IPS-15b (cell line): ENCODE results near the gene SHISA9.

Experiments used
- H3K27me3 ChIP-seq: one replicate; pipeline ENCODE4 v1.6.1; 2013; ENCODE audit warnings: low read length; ENCODE audit not compliant: control insufficient read depth, insufficient read depth
- H3K36me3 ChIP-seq: one replicate; pipeline ENCODE4 v1.6.1; 2013; ENCODE audit warnings: low read length; ENCODE audit not compliant: control insufficient read depth, insufficient read depth
- H3K4me1 ChIP-seq: one replicate; pipeline ENCODE4 v1.6.1; 2013; ENCODE audit warnings: mild to moderate bottlenecking, low read length; ENCODE audit not compliant: control insufficient read depth, insufficient read depth
- H3K4me3 ChIP-seq: one replicate; pipeline ENCODE4 v1.5.1; 2013; ENCODE audit warnings: low read depth, low read length
- H3K9ac ChIP-seq: one replicate; pipeline ENCODE4 v1.6.1; 2013; ENCODE audit warnings: low read depth, mild to moderate bottlenecking, low read length
- H3K9me3 ChIP-seq: one replicate; pipeline ENCODE4 v1.6.1; 2013; ENCODE audit warnings: mild to moderate bottlenecking, low read length; ENCODE audit not compliant: control insufficient read depth, insufficient read depth

SHISA9 gene

GRCh38 chr16:13205352-13205751 lies 304.0 kb downstream of the SHISA9 start:
- Histone ChIP-seq H3K9me3 (no peaks in the 10 kb centered on the region), H3K4me3 (no peak overlapping the region), H3K9ac (no peak overlapping the region), H3K36me3 (no peaks in the 10 kb centered on the region), H3K4me1 (no peaks in the 10 kb centered on the region), H3K27me3 (no peaks in the 10 kb centered on the region)

DNA sequence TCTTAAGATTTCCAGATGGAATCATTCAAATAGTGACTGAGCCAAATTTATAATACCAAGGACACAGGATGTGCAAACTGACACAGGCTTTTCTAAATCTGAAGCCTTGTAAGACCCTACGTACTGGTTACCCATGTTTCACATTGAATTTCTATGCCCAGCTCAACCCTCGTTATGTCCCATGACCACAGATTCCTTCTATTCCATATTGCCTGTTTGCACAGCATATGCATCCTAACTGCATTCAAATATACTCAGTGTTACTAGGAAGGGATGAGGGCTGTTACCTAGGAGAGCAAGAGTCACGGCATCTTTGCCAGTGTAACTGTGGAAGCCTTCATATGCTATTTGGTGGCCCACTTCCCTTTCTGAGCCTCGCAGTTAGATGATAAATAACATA lies 305.2 kb downstream of the SHISA9 start:
- H3K9ac ChIP-seq: no peak overlapping the region
- no peak overlapping the region for H3K4me3 ChIP-seq
- no peaks in the 10 kb centered on the region for H3K9me3 ChIP-seq
- no peaks in the 10 kb centered on the region for H3K4me1 ChIP-seq
- H3K27me3 ChIP-seq: no peaks in the 10 kb centered on the region
- H3K36me3 ChIP-seq: no peaks in the 10 kb centered on the region

- H3K4me3 ChIP-seq: no peak overlapping the region
- H3K27me3 ChIP-seq: no peaks in the 10 kb centered on the region
- no peaks in the 10 kb centered on the region for H3K9me3 ChIP-seq
- no peak overlapping the region for H3K9ac ChIP-seq
- H3K36me3 ChIP-seq: no peaks in the 10 kb centered on the region
- no peaks in the 10 kb centered on the region for H3K4me1 ChIP-seq
These were observed 305.8 kb downstream of the SHISA9 start for GRCh38 chr16:13207151-13207550.

GRCh38 chr16:13223666-13224065 lies 322.3 kb downstream of the SHISA9 start:
- H3K9ac ChIP-seq: no peak overlapping the region
- no peaks in the 10 kb centered on the region for H3K36me3 ChIP-seq
- no peaks in the 10 kb centered on the region for H3K27me3 ChIP-seq
- no peaks in the 10 kb centered on the region for H3K4me1 ChIP-seq
- no peaks in the 10 kb centered on the region for H3K9me3 ChIP-seq
- no peak overlapping the region for H3K4me3 ChIP-seq

- H3K4me1 ChIP-seq: peaks cover 8% of the 10 kb centered on the region
- no peak overlapping the region for H3K9ac ChIP-seq
- no peaks in the 10 kb centered on the region for H3K9me3 ChIP-seq
- no peaks in the 10 kb centered on the region for H3K27me3 ChIP-seq
- H3K36me3 ChIP-seq: no peaks in the 10 kb centered on the region
- no peak overlapping the region for H3K4me3 ChIP-seq
These were observed 327.6 kb downstream of the SHISA9 start for GRCh38 chr16:13229039-13229438.

GRCh38 chr16:13231365-13231764 lies 330.0 kb downstream of the SHISA9 start:
- Histone ChIP-seq H3K4me1 (peaks cover 8% of the 10 kb centered on the region), H3K9ac (no peak overlapping the region), H3K9me3 (no peaks in the 10 kb centered on the region), H3K4me3 (no peak overlapping the region), H3K36me3 (no peaks in the 10 kb centered on the region), H3K27me3 (no peaks in the 10 kb centered on the region)

DNA sequence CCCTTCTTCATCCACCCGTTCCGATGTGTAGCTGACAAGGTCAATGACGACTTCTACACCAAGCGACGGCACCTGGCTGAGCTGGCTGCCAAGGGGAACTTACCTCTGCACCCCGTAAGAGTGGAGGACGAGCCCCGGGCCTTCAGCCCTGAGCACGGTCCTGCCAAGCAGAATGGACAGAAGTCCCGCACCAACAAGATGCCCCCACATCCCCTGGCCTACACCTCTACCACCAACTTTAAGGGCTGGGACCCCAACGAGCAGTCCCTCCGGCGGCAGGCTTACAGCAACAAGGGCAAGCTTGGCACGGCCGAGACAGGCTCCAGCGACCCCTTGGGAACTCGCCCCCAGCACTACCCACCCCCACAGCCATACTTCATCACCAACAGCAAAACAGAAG lies 333.6 kb downstream of the SHISA9 start:
- Histone ChIP-seq H3K27me3 (no peaks in the 10 kb centered on the region), H3K9me3 (no peaks in the 10 kb centered on the region), H3K4me1 (peaks cover 8% of the 10 kb centered on the region), H3K4me3 (no peak overlapping the region), H3K9ac (no peak overlapping the region), H3K36me3 (no peaks in the 10 kb centered on the region)

DNA sequence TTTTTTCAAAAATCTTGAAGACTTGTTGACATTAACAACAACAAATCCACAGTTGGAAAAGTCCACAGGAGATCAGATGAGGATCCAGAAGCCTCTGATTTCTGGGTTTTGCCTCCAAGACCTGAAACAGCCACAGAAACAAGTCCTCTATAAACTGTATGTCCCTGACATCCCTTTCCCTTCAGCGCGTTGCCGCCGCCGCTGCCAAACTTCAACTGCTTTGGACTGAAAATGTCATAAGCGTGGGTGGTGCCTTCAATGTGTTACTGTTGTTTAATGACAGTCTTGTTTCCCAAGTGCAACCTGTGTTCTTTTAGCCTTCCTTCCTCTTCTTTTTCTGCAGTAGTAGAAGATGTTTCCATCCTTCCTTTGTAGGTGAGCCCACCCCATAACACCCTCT lies 334.9 kb downstream of the SHISA9 start:
- Histone ChIP-seq H3K4me3 (no peak overlapping the region), H3K27me3 (no peaks in the 10 kb centered on the region), H3K9ac (no peak overlapping the region), H3K9me3 (no peaks in the 10 kb centered on the region), H3K4me1 (peaks cover 3% of the 10 kb centered on the region), H3K36me3 (no peaks in the 10 kb centered on the region)

GRCh38 chr16:13238182-13238581 lies 336.8 kb downstream of the SHISA9 start:
- H3K4me3 ChIP-seq: no peak overlapping the region

GRCh38 chr16:13242201-13242600 lies 340.8 kb downstream of the SHISA9 start:
- no peaks in the 10 kb centered on the region for H3K36me3 ChIP-seq
- no peaks in the 10 kb centered on the region for H3K27me3 ChIP-seq
- H3K4me3 ChIP-seq: no peak overlapping the region
- H3K9ac ChIP-seq: no peak overlapping the region
- H3K4me1 ChIP-seq: no peaks in the 10 kb centered on the region
- no peaks in the 10 kb centered on the region for H3K9me3 ChIP-seq

More at GRCh38 chr16:13238182-13238581, 336.8 kb downstream of the SHISA9 start:
- Histone ChIP-seq H3K9ac (no peak overlapping the region), H3K9me3 (no peaks in the 10 kb centered on the region), H3K4me1 (no peaks in the 10 kb centered on the region), H3K36me3 (no peaks in the 10 kb centered on the region), H3K27me3 (no peaks in the 10 kb centered on the region)

GRCh38 chr16:13244770-13245169 lies 343.4 kb downstream of the SHISA9 start:
- Histone ChIP-seq H3K27me3 (no peaks in the 10 kb centered on the region), H3K9me3 (no peaks in the 10 kb centered on the region), H3K36me3 (no peaks in the 10 kb centered on the region), H3K4me3 (no peak overlapping the region), H3K9ac (no peak overlapping the region), H3K4me1 (no peaks in the 10 kb centered on the region)

DNA sequence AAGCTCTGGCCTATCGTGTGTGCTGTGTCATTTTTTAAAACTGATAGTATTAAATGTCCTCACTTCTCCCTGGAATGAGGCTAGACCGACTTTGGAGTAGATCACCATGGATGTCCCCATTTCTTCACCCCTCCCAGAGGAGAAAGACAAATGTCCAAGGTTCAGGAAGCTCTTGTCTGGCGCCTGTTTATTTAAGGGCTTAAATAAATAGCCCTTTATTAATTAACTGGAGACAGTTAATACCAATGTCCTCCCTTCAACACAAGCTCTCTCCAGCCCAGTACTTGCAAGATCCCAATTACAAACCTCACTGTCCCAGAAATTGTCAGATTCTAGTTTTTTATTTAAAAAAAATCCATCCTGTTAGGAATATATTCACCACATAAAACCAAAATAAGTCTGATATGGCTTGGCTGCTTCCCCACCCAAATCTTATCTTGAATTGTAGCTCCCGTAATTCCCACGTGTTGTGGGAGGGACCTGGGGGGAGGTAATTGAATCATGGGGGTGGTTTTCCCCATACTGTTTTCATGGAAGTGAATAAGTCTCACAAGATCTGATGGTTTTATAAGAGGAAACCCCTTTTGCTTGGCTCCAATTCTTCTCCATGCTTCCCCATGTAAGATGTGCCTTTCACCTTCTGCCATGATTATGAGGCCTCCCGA lies 344.4 kb downstream of the SHISA9 start:
- Histone ChIP-seq H3K9ac (no peak overlapping the region), H3K4me1 (no peaks in the 10 kb centered on the region), H3K27me3 (no peaks in the 10 kb centered on the region), H3K9me3 (no peaks in the 10 kb centered on the region), H3K4me3 (no peak overlapping the region), H3K36me3 (no peaks in the 10 kb centered on the region)
